NCI-H1105 (cell line): Measurements from ENCODE around the gene MARCOL.

ENCODE experiments used
- DNase-seq: peaks from one replicate; lab custom pipeline; 2025; lab: John Stamatoyannopoulos, UW

MARCOL gene, protein sequence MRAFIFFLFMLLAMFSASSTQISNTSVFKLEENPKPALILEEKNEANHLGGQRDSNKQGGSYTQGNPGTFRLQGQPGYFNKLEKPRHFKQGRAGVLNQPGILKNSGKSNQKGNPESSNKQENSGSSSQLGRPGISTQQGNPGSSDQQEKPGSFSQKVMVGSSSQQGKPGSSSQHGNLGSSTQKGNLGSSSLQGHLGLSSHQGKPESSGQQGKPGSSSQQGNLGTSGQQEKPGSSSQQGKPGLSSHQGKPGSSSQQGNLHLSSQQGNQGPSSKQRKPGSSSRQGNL

DNA sequence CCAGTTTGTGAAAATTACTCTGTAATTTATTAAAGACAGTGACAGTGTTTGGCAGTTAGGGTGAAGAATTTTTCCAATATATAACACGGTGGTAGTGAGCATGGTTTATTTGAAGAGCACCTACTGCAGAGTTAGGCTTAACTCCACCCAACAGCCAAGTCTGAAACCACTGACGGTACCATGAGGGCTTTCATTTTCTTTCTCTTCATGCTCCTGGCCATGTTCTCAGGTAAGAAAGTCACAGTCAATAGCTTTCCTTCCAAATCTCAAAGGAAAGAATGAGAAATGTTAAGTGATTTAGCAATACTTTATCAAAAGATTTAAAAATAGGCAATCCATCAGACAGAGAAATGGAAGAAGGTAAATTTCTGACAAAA is at the start of gene MARCOL:
Gene MARCOL (plus strand): TSS at position 108 of the 377 bp plus-strand sequence. CDS start 73 bp downstream, at position 181.
- no peak for DNase-seq

DNA sequence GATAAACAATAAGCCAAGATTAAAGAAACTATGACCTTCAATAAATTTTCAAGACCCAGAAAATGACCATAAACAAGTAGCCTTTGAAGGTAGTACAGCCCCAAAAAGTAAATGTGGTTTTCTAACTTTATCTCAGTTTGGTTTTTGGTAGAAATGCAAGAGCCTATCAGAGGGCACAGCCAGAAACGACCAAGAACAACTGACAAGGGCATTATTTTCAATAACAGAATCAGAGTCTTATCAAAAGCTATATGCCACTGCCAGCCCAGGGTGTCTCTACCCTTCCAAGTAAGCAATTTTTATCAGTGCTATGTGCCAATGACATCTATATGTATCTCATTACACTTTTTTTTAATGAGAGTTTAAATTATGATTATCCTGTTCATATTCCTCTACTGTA is 47.3 kb upstream of the MARCOL start:
- no peak for DNase-seq

DNA sequence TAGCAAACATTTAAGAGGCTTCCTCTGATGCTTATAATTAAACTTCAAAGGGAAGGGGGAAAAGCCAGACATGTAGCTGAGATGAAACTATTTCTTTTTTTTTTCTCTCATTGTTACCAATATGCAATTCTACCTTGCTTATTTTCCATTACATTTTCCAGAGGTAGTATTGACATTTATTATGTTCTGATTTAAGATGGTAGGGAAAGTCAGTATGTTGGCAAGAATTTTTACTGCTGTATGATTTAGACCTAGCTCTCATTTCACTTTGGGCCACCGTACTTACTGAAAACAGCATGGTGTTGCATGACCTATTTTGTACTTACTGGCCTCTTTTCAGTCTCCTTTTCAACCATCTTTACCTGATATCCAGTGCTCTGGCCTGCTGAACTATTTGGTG is 45.1 kb upstream of the MARCOL start:
- DNase-seq, result no peak

DNA sequence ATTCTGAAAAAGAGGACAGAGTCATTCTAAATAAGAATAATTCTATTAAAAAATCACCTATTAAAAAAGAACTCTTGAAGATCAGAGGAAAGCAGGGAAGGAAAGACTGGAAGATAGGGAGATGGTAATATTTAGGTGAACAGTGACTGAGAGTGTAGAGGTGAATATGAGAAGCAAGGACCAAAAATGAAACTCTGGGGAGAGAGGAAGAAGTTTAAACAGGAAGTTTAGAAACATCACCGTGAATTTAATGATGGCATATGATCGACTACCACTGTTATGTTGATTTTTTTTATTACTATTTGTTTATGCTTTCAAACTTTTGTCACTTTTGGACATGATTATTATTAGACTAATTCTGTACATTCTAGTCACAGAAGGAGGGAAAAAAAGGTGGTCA is 37.2 kb upstream of the MARCOL start:
- no peak for DNase-seq

DNA sequence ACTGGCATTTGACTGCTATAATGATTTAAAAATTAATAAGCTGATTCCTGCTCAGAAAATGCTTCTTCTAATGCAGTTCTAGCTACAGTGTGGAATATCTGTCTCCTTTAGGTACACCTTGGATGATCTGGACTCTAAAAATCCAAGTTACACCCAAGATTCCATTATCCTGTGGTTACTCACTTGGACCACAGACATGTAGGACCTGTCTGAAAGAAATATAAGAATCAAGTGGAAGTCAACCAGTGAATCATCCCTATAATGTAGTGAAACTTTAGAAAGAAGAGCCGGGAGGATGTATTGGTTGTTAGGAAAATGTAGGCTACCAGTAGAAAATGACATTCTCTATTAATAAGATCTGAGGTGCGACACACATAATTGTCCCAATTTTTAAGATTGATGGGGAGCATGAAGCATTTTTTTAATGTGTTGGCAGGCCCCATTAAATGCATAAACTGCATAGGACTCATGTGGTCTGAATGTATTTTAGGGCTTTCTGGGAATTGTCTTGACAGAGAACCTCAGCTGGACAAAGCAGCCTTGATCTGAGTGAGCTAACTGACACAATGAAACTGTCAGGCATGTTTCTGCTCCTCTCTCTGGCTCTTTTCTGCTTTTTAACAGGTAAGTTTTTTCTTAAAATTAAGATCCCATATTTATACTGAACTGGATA is 35.7 kb upstream of the MARCOL start, which contains the start of gene SPINK6:
Gene SPINK6 (plus strand): TSS at position 512 of the 673 bp plus-strand sequence. CDS start 55 bp downstream, at position 567.
- no peak for DNase-seq

DNA sequence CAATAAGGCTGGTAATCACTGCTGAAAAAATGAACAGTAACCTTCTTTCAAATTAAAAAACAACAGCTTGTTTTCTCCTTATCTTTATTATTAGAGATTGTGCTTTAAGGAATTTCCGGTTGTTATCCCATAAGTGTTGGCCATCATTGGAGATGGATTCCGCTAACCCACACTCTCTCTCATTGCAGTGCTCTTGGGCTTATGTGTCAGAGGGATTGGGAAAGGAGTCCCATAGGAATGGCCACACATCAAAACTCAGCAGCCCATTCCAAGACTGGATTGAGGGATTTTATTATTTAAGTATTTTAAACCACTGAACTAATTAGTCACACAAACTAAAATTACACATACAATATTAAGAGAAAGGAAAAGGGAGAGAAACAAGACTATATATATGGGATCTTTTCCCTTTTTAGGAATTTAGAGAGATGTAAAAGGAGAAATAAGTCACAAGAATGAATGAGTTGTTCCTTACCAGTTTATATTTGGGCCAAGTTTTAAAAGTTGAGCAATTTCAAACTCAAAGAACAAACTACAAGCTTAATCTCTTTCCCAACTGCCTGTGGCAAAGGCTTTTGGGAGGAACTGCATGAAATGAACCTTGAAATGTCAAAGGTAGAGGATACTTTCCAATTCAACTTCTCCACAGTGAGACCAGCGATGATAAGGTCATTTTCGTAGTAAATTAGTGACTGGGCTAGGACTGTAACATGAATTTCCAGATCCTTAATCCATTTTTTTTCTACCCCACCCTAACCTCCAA is 33.1 kb upstream of the MARCOL start:
- DNase-seq, result no peak

DNA sequence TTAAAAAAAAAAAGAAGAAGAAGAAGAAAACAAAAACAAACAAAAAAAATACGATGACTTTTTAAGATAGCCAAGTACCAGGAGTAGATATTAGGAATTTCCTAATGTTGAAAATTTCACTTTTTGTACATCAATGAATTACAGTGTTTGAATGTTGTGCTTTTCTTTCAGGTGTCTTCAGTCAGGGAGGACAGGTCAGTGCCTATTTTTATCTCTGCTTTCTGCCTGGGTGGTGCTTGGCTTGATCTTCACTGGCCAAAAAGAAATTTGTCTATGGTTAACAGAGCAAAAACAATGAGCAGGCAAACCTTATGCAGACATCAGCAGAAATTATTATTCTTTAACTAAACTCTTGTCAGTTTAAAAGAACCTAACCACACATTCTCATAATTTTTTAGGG is 32.5 kb upstream of the MARCOL start:
- DNase-seq, result no peak

DNA sequence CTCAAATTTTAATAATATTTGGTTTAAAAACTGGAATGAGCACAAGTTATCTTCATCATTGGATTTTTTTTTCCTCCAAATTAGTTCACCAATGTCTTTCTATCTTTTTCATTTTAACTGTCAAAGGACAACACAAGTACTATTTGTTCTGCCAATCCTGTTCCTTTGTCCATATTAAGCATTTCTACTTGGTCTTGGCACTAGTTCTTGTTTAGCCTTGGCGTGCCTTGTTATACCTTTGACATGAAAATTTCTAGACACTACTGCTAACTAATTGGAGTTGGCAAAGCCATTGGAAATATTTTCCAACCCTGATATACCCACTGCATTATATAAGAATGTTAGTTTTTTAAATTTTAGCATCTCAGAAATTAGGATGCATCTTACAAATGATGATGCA is 31.7 kb upstream of the MARCOL start:
- DNase-seq, result no peak

DNA sequence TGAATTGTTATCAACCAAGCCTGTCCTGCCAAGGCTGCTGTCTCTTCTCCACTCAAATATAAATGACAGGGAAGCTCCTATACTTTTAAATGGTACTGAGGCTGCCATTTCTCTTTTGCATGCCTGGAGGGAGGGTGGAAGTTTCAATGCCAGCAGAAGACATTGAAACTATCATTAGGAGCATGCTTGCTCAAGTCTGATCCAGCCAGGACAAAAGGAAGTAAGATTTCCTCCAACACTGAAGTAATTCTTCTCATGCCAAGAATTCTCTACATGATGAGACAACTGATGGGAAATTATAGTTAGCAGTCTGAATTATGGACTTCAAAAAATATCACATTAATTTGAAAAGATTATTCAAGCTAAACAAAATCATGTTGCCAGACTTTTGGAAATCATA is 30.1 kb upstream of the MARCOL start:
- DNase-seq, result no peak

DNA sequence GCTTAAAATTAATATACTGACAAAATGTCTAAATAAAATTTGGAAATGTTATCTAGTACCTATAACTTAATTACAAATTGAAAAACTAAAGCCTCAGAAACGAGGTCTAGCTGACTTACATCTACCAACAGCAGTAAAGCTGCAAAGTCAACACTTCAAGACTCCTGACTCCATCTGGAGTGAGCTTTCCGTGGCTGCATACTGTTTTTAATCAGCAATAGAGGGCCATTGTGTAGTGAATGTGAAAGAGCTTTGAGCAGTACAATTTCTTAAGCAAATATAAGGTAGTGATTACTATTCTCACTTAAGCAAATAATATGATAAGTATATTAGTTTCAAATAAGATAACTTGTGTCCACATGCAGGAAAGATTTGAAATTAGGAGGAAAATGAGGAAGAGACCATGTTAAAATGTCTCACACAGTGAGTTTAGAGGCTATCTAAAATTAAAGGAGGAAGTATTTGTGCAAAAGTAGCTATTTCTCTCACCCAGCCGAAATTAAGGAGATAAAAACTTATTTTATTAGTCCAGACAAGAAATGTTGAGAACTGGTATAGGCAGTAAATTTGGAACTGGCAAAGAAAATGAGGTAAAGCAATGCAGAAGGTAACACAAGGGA is 29.1 kb upstream of the MARCOL start:
- no peak for DNase-seq

DNA sequence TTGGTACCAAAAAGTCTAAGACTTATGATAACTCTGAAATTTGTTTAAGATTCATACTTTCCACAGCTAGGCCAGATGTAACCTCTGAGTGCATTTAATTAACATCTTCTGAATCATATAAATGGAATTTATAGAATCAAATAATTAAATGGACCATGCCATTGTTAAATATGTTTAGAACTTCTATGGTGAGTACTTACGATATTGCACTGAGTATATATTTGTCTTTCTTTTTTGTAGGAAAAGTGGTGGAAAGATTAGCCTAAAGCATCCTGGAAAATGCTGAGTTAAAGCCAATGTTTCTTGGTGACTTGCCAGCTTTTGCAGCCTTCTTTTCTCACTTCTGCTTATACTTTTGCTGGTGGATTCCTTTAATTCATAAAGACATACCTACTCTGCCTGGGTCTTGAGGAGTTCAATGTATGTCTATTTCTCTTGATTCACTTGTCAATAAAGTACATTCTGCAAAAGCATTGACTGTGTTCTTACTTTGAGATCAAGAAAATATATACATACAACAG is 23.6 kb upstream of the MARCOL start:
- DNase-seq, result no peak

DNA sequence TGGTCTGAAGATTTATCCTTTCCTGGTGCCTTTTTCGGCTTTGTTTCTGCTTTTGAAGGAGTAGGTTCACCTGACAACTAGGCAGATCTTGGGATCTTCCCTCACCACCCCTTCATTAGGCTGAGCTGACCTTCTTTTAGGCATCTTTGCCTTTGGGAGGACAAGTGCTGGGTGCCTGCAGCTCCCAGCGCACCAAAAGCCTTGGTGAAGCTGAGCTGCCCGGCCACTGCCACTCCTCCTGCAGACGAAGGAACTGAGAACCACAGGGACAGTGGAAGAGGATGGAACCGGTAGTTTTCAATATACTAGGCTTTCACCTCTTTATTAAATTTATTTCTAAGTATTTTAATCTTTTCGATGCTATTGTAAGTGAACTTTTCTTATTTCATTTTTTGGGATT is 16.8 kb upstream of the MARCOL start:
- no peak for DNase-seq

DNA sequence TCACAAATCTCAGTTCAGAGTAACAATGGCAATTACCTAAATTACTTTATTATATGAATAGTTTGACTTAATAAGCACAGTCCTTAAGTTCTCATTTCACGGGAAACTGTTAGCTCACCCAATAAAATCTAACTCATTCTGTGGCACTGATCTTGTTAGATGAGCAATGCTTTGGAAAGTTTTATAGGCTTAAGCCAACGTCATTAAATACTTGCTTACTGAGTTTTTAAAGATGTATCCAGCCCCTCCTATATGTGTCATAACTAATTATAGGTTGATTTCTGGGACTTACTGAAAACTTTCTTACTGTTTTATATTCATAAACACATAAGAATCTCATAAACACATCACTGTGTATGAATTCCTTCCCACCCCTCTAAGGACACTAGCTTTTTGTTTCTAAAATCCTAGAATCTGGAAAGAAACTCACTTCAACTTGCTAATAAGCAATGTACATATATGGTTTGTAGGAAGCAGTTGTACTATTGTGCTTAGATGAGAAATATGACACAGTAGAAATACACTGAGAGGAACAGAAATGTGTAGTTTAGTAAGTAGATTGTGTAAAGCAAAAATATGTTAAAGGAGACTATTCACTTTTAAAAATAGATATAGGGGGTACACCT is 14.1 kb upstream of the MARCOL start:
- DNase-seq, result no peak

DNA sequence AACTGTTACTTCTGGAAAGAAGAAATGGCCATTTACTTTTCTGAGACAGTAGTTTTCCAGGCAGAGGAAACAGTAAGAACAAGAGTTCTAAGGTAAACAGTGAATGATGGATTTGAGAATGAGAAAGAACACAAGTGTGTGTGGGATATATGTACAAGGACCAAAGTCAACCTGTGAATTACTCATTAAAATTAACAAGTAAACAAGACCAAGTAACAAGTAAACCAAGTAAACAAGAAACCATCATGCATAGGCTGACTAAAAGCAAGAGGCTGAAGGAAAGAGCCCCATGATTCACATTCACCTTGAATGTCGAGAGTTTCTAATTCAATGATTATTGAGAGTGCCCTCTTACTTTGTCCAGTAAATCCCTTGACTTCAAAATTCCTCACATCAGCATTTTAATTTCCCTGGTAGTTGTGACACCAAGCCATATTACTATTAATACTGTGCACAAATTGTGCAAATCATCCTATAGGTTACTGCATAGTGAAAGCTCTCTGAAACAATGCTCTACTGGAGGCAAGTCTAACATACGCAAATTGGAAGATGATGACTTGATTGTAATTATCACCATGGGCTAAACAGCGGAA is 9.8 kb upstream of the MARCOL start:
- DNase-seq, result no peak

DNA sequence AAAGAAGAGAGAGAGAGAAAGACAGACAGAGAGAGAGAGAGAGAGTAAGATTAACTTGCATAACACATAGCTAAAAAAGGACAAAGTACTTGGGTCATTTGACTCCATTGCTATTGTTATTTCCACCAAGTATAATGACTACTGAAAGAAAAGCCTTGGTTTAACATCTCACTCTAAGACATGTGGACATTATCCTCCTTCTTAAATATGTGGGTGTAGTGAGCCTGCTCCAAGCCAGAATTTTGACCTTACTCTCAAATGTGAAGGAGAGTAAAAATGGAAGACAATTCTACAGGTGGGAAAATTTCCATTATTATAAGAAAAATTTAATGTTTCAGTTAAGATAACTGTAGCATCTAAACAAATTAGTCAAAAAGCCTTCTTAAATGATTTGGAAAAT is 8.5 kb upstream of the MARCOL start:
- DNase-seq, result no peak

DNA sequence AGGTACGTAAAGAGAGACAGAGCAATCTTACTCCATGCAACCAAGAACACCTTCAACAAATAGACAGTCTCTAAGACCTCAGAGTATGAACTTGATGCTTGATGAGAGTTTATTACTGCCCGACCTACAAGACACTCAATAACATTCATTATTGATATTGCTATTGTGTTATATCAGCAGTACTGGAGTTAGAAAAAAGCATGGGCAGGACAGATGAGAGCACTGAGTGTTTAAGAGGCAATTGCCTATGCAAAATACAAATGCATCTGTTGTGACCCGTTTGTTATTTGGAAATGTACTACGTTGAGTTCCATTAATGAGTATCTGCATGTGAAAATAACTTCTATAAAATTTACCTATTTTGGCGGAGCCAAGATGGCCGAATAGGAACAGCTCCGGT is 8.1 kb upstream of the MARCOL start:
- DNase-seq, result no peak

DNA sequence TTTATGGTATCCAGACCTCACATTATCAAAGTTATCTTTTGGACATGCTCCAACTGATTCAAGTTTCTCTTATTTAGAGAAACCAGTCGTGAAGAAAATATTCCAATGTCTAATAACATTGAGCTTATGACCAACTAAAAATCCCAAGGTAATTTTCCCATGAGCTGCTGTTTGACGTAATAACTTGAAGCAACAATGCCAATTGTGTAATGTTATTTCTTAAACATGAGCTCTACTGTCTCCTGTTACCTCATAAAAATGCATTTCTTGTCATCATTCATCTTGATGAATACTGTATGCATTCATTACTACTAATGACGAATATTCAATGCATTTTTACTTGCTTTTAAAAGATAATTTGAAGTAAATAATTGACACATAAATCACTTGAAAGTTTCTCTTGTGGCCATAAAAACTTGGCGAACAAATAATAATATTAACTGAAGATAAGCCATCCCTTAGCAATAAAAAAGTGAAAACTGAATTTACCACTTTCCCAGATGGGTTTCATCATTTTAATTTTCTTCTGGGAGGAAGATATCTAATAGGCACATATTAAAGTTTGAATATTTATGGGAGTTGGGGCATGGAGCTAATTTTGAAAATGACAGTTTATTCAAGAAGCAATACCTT is 424 bp upstream of the MARCOL start:
- no peak for DNase-seq

DNA sequence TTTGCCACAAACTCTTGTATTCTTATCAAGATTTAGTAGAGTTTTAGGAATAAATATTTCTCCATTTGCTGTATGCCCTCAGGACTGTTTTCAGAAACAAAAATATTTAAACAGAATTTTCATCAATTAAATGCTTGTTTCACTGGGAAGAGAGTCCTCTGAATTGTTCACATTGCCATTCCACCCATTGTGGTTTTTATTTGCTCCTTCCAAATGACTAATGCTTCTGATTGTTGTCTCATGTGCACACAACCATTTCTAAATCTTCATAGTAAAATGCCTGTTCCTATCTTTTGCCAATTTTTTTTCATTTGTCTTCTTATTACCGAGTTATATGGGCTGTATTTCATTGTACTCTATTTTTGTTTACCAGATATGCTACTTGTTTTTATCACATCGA is 10.6 kb downstream of the MARCOL start:
- no peak for DNase-seq

DNA sequence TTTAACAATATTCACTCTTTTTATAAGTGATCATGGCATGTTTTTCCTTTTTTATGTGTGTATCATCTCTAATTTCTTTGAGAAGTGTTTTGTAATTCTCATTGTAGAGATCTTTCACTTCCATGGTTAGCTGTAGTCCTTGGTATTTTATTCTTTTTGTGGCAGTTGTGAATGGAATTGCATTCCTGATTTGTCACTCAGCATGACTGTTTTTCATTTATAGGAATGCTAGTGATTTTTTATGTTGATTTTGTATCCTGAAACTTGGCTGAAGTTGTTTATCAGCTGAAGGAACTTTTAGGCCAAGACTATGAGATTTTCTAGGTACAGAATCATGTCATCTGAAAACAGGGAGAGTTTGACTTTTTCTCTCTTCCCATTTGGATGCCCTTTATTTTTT is 17.1 kb downstream of the MARCOL start:
- DNase-seq, result no peak

DNA sequence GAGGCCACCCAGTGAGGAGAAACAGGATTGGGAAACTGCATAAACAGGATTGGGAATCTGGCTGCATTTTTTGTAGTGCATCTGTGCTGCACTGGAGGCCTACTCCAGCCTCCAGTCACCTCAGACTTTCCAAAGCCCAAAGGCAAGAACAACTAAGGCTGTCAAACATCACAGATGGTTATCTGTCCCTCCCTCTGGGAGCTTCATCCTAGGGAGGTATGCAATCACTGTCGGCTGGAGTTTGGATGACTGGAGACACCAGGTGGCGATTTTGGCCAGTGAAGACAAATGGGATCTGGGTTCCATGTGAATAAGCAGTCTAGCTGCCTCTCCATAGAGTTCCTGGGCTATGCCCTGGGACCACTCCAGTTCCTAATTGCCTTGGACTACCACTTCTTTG is 21.0 kb downstream of the MARCOL start:
- DNase-seq, result no peak

DNA sequence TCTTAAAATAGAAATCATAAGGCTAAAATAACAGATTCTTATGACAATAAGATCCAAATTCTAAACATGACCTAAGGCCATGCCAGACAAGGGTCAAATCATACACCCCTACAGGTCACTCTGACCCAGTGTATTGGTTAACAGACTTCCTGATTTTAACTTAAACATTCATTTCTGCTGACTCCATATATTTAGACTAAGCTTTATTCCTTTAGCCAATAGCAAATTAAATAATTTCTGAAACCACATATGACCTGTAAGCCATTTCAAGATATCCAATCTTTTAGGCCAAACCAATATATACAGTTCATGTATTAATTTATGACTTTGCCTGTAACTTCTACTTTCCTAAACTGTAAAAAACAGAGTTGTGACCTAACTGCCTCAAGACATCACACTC is 22.9 kb downstream of the MARCOL start:
- no peak for DNase-seq
